NB4 (cell line): ENCODE data around the gene SH3BP1.

ENCODE experiments used
- DNase-seq: peaks from one replicate; pipeline ENCODE4 v3.0.0; 2010; ENCODE audit warnings: low read depth
- H3K4me3 ChIP-seq: one replicate; pipeline ENCODE4 v1.5.1; 2011; ENCODE audit warnings: mild to moderate bottlenecking, low read depth, low read length, moderate library complexity
- CTCF ChIP-seq: IDR thresholded peaks from one replicate; pipeline ENCODE4 v1.5.1; 2012; ENCODE audit warnings: low read depth, low read length
- MAX ChIP-seq: IDR thresholded peaks from 2 replicates; pipeline ENCODE4 v1.6.1; 2011; ENCODE audit warnings: low read depth, low read length
- MYC ChIP-seq: IDR thresholded peaks from 2 replicates; pipeline ENCODE4 v1.6.1; 2011; ENCODE audit warnings: low read depth, low read length
- POLR2A ChIP-seq: IDR thresholded peaks from 2 replicates; pipeline ENCODE4 v1.6.1; 2011; ENCODE audit warnings: mild to moderate bottlenecking; ENCODE audit not compliant: insufficient read length; ENCODE audit errors: extremely low read depth

The SH3BP1 gene

GRCh38 chr22:37701141-37701786 lies 61.8 kb downstream of the SH3BP1 start:
- TF ChIP-seq MYC (no peak), MAX (peak; percentile 73)
- peak; percentile 79 for DNase-seq
- H3K4me3 ChIP-seq: no peak overlapping the region

- no peak overlapping the region for H3K4me3 ChIP-seq
- no peak for DNase-seq
- TF ChIP-seq POLR2A: no peak
- no peak for TF ChIP-seq CTCF
- no peak for TF ChIP-seq MYC
- no peak for TF ChIP-seq MAX
Measured at GRCh38 chr22:37703906-37704305, 64.4 kb downstream of the SH3BP1 start.

GRCh38 chr22:37704645-37705044 lies 65.2 kb downstream of the SH3BP1 start:
- no peak for DNase-seq
- TF ChIP-seq MYC (no peak), POLR2A (no peak), CTCF (no peak), MAX (no peak)
- no peak overlapping the region for H3K4me3 ChIP-seq

- TF ChIP-seq POLR2A (no peak), MAX (no peak), MYC (no peak), CTCF (no peak)
- DNase-seq: no peak
Measured at GRCh38 chr22:37705205-37705604, 65.7 kb downstream of the SH3BP1 start.

More at GRCh38 chr22:37705205-37705604, 65.7 kb downstream of the SH3BP1 start:
- H3K4me3 ChIP-seq: no peak overlapping the region
